ENCODE data around the gene FGD5. TPM values are rescaled to one million over a fixed set of nuclear protein-coding genes. Genes with fewer than 3 reads are reported as not detected.

FGD5 gene
- polyA plus RNA-seq, 3 donors = 0.03 TPM; not detected in 2

GRCh38 chr3:14810070-14810791 is 8.5 kb upstream of the FGD5 start:
- peak overlapping the region in 1 of 2 donors; percentile 58 for H3K4me3 Mint-ChIP-seq
- Histone ChIP-seq H3K27me3 (ENCODE audit: control insufficient read depth in 2 of 2, insufficient read depth in 2 of 2, low read length in 2 of 2) (peaks cover 49 to 63% of the 10 kb centered on the region in 2 donors), H3K4me1 (ENCODE audit: control insufficient read depth in 1 of 2, insufficient read depth in 2 of 2, low read length in 2 of 2) (peaks cover 13 to 24% of the 10 kb centered on the region in 2 donors), H3K36me3 (replicated peaks in 1 of 2; ENCODE audit: control insufficient read depth in 1 of 2, insufficient read depth in 2 of 2, low read length in 2 of 2) (no peaks in the 10 kb centered on the region), H3K9me3 (replicated peaks in 1 of 2; ENCODE audit: control insufficient read depth in 1 of 2, insufficient read depth in 1 of 2, low read length in 2 of 2) (peaks cover 0 to 12% of the 10 kb centered on the region in 2 donors), H3K4me3 (replicated peaks in 1 of 3; ENCODE audit: low read depth in 2 of 3, low read length in 3 of 3) (no peak overlapping the region), H2AFZ (ENCODE audit: insufficient read depth, low read depth, low read length, poor library complexity, severe bottlenecking) (no peak overlapping the region), H3K9ac (ENCODE audit: insufficient read depth, low read length, poor library complexity, severe bottlenecking) (no peak overlapping the region), H4K20me1 (ENCODE audit: insufficient read depth, low read length) (no peaks in the 10 kb centered on the region), H3K79me2 (ENCODE audit: insufficient read depth, low read length) (no peaks in the 10 kb centered on the region), H3K4me2 (replicated peaks; ENCODE audit: extremely low read depth, low read length, poor library complexity, severe bottlenecking) (no peak overlapping the region), H3K27ac (ENCODE audit: low read depth in 1 of 2, low read length in 2 of 2) (no peak overlapping the region)
- DNase-seq = no peak
- no peak for TF ChIP-seq CTCF (IDR thresholded peaks at IDR 0.05)
- H3K4me1 Mint-ChIP-seq = peaks cover 25% of the 10 kb centered on the region
- H3K36me3 Mint-ChIP-seq = no peaks in the 10 kb centered on the region
- H3K9me3 Mint-ChIP-seq = peaks cover 0 to 8% (median 4%) of the 10 kb centered on the region in 7 donors
- 13% methylated on average over 47 of the region's 85 CpGs for whole genome bisulfite sequencing (ENCODE audit: insufficient coverage)
- no peak overlapping the region for H3K27ac Mint-ChIP-seq
- H3K27me3 Mint-ChIP-seq (ENCODE audit: low read depth in 3 of 3) = peaks cover 55 to 77% (median 70%) of the 10 kb centered on the region in 3 donors
- intact Hi-C loops (cut with micrococcal nuclease) = no loop called here

GRCh38 chr3:14810801-14811661 is 7.7 kb upstream of the FGD5 start:
- Histone ChIP-seq H3K9me3 (replicated peaks in 1 of 2; ENCODE audit: control insufficient read depth in 1 of 2, insufficient read depth in 1 of 2, low read length in 2 of 2) (peaks cover 0 to 12% of the 10 kb centered on the region in 2 donors), H3K4me2 (replicated peaks; ENCODE audit: extremely low read depth, low read length, poor library complexity, severe bottlenecking) (peak overlapping the region; percentile 7), H2AFZ (ENCODE audit: insufficient read depth, low read depth, low read length, poor library complexity, severe bottlenecking) (no peak overlapping the region), H4K20me1 (ENCODE audit: insufficient read depth, low read length) (no peaks in the 10 kb centered on the region), H3K27me3 (ENCODE audit: control insufficient read depth in 2 of 2, insufficient read depth in 2 of 2, low read length in 2 of 2) (peaks cover 49 to 63% of the 10 kb centered on the region in 2 donors), H3K4me3 (replicated peaks in 1 of 3; ENCODE audit: low read depth in 2 of 3, low read length in 3 of 3) (no peak overlapping the region), H3K79me2 (ENCODE audit: insufficient read depth, low read length) (no peaks in the 10 kb centered on the region), H3K9ac (ENCODE audit: insufficient read depth, low read length, poor library complexity, severe bottlenecking) (no peak overlapping the region), H3K4me1 (ENCODE audit: control insufficient read depth in 1 of 2, insufficient read depth in 2 of 2, low read length in 2 of 2) (peaks cover 12 to 16% of the 10 kb centered on the region in 2 donors), H3K36me3 (replicated peaks in 1 of 2; ENCODE audit: control insufficient read depth in 1 of 2, insufficient read depth in 2 of 2, low read length in 2 of 2) (no peaks in the 10 kb centered on the region), H3K27ac (ENCODE audit: low read depth in 1 of 2, low read length in 2 of 2) (no peak overlapping the region)
- H3K27me3 Mint-ChIP-seq (ENCODE audit: low read depth in 3 of 3) = peaks cover 55 to 78% (median 70%) of the 10 kb centered on the region in 3 donors
- no peaks in the 10 kb centered on the region for H3K36me3 Mint-ChIP-seq
- peak overlapping the region in 1 of 2 donors; percentile 83 for H3K4me3 Mint-ChIP-seq
- intact Hi-C loops (cut with micrococcal nuclease) = no loop called here
- TF ChIP-seq CTCF (IDR thresholded peaks at IDR 0.05) = no peak
- WGBS (ENCODE audit: insufficient coverage) = under 1% methylated on average over 75 of the region's 78 CpGs
- no peak overlapping the region for H3K27ac Mint-ChIP-seq
- H3K9me3 Mint-ChIP-seq = peaks cover 0 to 8% (median 4%) of the 10 kb centered on the region in 7 donors
- peaks cover 19% of the 10 kb centered on the region for H3K4me1 Mint-ChIP-seq
- no peak for DNase-seq
